Activated T-cell treated with anti-CD3 and anti-CD28 coated beads for 4 hours (primary cell): ENCODE data around the gene ACTN2.

Source experiments
- DNase-seq: peaks from one replicate; pipeline ENCODE4 v3.0.0-alpha.2; 2020

ACTN2 gene

GRCh38 chr1:236692128-236692527 is 5.8 kb downstream of the ACTN2 start:
- DNase-seq = no peak

GRCh38 chr1:236692742-236693141 is 6.4 kb downstream of the ACTN2 start:
- no peak for DNase-seq

GRCh38 chr1:236699366-236699765 is 13.1 kb downstream of the ACTN2 start:
- no peak for DNase-seq

GRCh38 chr1:236700903-236701302 is 14.6 kb downstream of the ACTN2 start:
- no peak for DNase-seq

- DNase-seq = no peak
Observed at GRCh38 chr1:236701782-236702181, 15.5 kb downstream of the ACTN2 start.

GRCh38 chr1:236702791-236703394 is 16.6 kb downstream of the ACTN2 start:
- no peak for DNase-seq

GRCh38 chr1:236705771-236706170 is 19.5 kb downstream of the ACTN2 start:
- DNase-seq = no peak

- no peak for DNase-seq
Observed at GRCh38 chr1:236706183-236706582, 19.9 kb downstream of the ACTN2 start.

- no peak for DNase-seq
Observed at GRCh38 chr1:236710328-236710892, 24.1 kb downstream of the ACTN2 start.

GRCh38 chr1:236716160-236716559 is 29.9 kb downstream of the ACTN2 start:
- no peak for DNase-seq

GRCh38 chr1:236717811-236718210 is 31.5 kb downstream of the ACTN2 start:
- no peak for DNase-seq

GRCh38 chr1:236718328-236718727 is 32.0 kb downstream of the ACTN2 start:
- no peak for DNase-seq

GRCh38 chr1:236720206-236720605 is 33.9 kb downstream of the ACTN2 start:
- DNase-seq = no peak

- no peak for DNase-seq
Observed at GRCh38 chr1:236720611-236721010, 34.3 kb downstream of the ACTN2 start.

- no peak for DNase-seq
Observed at GRCh38 chr1:236724049-236724448, 37.8 kb downstream of the ACTN2 start.

GRCh38 chr1:236724506-236724905 is 38.2 kb downstream of the ACTN2 start:
- DNase-seq = no peak

- DNase-seq = no peak
Observed at GRCh38 chr1:236725668-236726067, 39.4 kb downstream of the ACTN2 start.

GRCh38 chr1:236727521-236727920 is 41.2 kb downstream of the ACTN2 start:
- no peak for DNase-seq

GRCh38 chr1:236728752-236729151 is 42.5 kb downstream of the ACTN2 start:
- DNase-seq = no peak

GRCh38 chr1:236733653-236734052 is 47.4 kb downstream of the ACTN2 start:
- DNase-seq = no peak

- DNase-seq = no peak
Observed at GRCh38 chr1:236734141-236734765, 48.0 kb downstream of the ACTN2 start.

- no peak for DNase-seq
Observed at GRCh38 chr1:236736761-236737160, 50.5 kb downstream of the ACTN2 start.

- no peak for DNase-seq
Observed at GRCh38 chr1:236741753-236742152, 55.5 kb downstream of the ACTN2 start.

GRCh38 chr1:236742421-236743160 is 56.3 kb downstream of the ACTN2 start:
- no peak for DNase-seq
